Astrocyte (in vitro differentiated cells and primary cell): ENCODE results near the gene MEPCE.

Source experiments
- CTCF ChIP-seq: IDR thresholded peaks from 2 replicates; pipeline ENCODE4 v1.5.1; 2011; ENCODE audit warnings: low read depth, mild to moderate bottlenecking, inconsistent platforms, low read length, moderate library complexity; ENCODE audit not compliant: insufficient read depth
- EZH2 ChIP-seq: IDR thresholded peaks from 2 replicates; pipeline ENCODE4 v1.6.1; 2012; ENCODE audit warnings: mild to moderate bottlenecking, low read length, inconsistent platforms; ENCODE audit not compliant: insufficient read depth

DNA sequence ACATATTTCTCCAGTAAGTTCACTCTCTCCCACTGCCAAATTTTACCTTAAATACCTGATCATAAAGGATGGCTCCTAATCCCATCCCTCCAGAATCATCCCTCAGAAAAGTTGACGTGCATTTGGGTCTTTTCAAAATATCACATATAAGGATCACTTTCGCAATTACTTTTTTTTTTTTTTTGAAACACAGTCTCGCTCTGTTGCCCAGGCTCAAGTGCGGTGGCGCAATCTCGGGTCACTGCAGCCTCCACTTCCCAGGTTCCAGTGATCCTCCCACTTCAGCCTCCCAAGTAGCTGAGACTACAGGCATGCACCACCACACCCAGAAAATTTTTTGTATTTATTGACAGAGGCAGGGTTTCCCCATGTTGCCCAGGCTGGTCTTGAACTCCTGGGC is 18.5 kb upstream of the MEPCE start:
- TF ChIP-seq CTCF (no peak), EZH2 (no peak)
